H1 (cell line): ENCODE data around the gene LIPT2. TPM values are rescaled to one million over a fixed set of nuclear protein-coding genes. Genes with fewer than 3 reads are reported as not detected.

Experiments
- CTCF ChIA-PET: fragments of 300-600 bp; sonication (Branson Sonifier 250); formaldehyde crosslinking; loops from one replicate; lab custom pipeline; 2021; ENCODE audit not compliant: partially characterized antibody; lab: Charles Lee
- POLR2A ChIA-PET: fragments of 300-600 bp; sonication (Branson Sonifier 250); formaldehyde crosslinking; loops from one replicate; lab custom pipeline; 2021; ENCODE audit warnings: inconsistent platforms; ENCODE audit not compliant: partially characterized antibody; lab: Charles Lee
- DNase-seq, 2 experiments: peaks; one replicate each; pipeline versions ENCODE4 v3.0.0 to v3.0.0-alpha.2; 2010 to 2022; ENCODE audit warnings: low spot score in 2 of 2, low read depth in 1 of 2, mixed read lengths in 1 of 2
- FAIRE-seq: peaks from 2 replicates; lab custom pipeline; 2011; peaks lifted over from hg19 to GRCh38; lab: Jason Lieb, UNC
- H2AFZ ChIP-seq: 2 replicates; pipeline ENCODE4 v1.8.1; 2012; ENCODE audit warnings: low read length, inconsistent platforms
- H2AK5ac ChIP-seq: 2 replicates; pipeline ENCODE4 v1.6.1; 2013; ENCODE audit warnings: low read depth, low read length
- H2BK120ac ChIP-seq: replicated peaks from 2 replicates; pipeline ENCODE3; 2013; ENCODE audit warnings: low read depth, low read length, inconsistent platforms
- H2BK12ac ChIP-seq: 2 replicates; pipeline ENCODE4 v1.6.1; 2013; ENCODE audit warnings: low read depth, low read length
- H2BK15ac ChIP-seq: 2 replicates; pipeline ENCODE4 v1.6.1; 2013; ENCODE audit warnings: low read length
- H2BK20ac ChIP-seq: 2 replicates; pipeline ENCODE4 v1.6.1; 2013; ENCODE audit warnings: low read length
- H2BK5ac ChIP-seq: 2 replicates; pipeline ENCODE4 v1.6.1; 2013; ENCODE audit warnings: low read depth, low read length
- H3K14ac ChIP-seq: 2 replicates; pipeline ENCODE4 v1.6.1; 2013; ENCODE audit warnings: inconsistent platforms; ENCODE audit not compliant: insufficient read length
- H3K18ac ChIP-seq: 2 replicates; pipeline ENCODE4 v1.6.1; 2013; ENCODE audit warnings: low read length; ENCODE audit errors: extremely low read depth
- H3K23ac ChIP-seq: 2 replicates; pipeline ENCODE4 v1.6.1; 2013; ENCODE audit warnings: inconsistent platforms; ENCODE audit not compliant: insufficient read length
- H3K23me2 ChIP-seq: 2 replicates; pipeline ENCODE4 v1.6.1; 2013; ENCODE audit warnings: low read depth, low read length
- H3K27ac ChIP-seq: 2 replicates; pipeline ENCODE4 v1.6.1; 2011; ENCODE audit warnings: low read depth, low read length, inconsistent platforms
- H3K27me3 ChIP-seq, 4 experiments: replicated peaks in 1 of 4; 1 replicate in 1 of 4; 2 replicates in 3 of 4; pipeline versions ENCODE4 v1.6.1 to v1.8.1; 2011 to 2013; ENCODE audit warnings: low read length in 3 of 4, mild to moderate bottlenecking in 3 of 4, inconsistent platforms in 2 of 4, mixed read lengths in 2 of 4, moderate library complexity in 1 of 4; ENCODE audit not compliant: control insufficient read depth in 3 of 4, insufficient read depth in 3 of 4; ENCODE audit errors: extremely low read depth in 1 of 4
- H3K36me3 ChIP-seq, 4 experiments: 2 replicates each; pipeline versions ENCODE4 v1.6.1 to v1.8.1; 2011 to 2013; ENCODE audit warnings: mild to moderate bottlenecking in 4 of 4, low read length in 3 of 4, moderate library complexity in 2 of 4, control low read depth in 1 of 4, inconsistent platforms in 1 of 4; ENCODE audit not compliant: insufficient read depth in 4 of 4, control insufficient read depth in 2 of 4
- H3K4ac ChIP-seq: replicated peaks from 2 replicates; pipeline ENCODE3; 2013; ENCODE audit warnings: low read length, low read depth, mixed read lengths, inconsistent platforms; ENCODE audit not compliant: insufficient read length
- H3K4me1 ChIP-seq, 4 experiments: replicated peaks in 1 of 4; 1 replicate in 1 of 4; 2 replicates in 3 of 4; pipeline versions ENCODE4 v1.6.1 to v1.8.1; 2011 to 2013; ENCODE audit warnings: low read length in 3 of 4, inconsistent platforms in 2 of 4, mixed read lengths in 1 of 4; ENCODE audit not compliant: insufficient read depth in 4 of 4, control insufficient read depth in 3 of 4
- H3K4me2 ChIP-seq, 2 experiments: 2 replicates each; pipeline versions ENCODE4 v1.6.1 to v1.8.1; 2011 to 2013; ENCODE audit warnings: low read depth in 2 of 2, low read length in 2 of 2, control low read depth in 1 of 2, inconsistent platforms in 1 of 2, mild to moderate bottlenecking in 1 of 2; ENCODE audit not compliant: insufficient read depth in 1 of 2
- H3K4me3 ChIP-seq, 4 experiments: fragments of 200-600, 300-600 bp in 1 of 4; sonication (generic), shearing (Covaris generic), sonication (Bioruptor Twin) in 1 of 4; 2 replicates each; pipeline versions ENCODE4 v1.5.1 to v1.8.1; 2011 to 2016; ENCODE audit warnings: low read length in 4 of 4, low read depth in 3 of 4, control low read depth in 2 of 4, inconsistent platforms in 2 of 4, mild to moderate bottlenecking in 2 of 4, mixed read lengths in 1 of 4, moderate library complexity in 1 of 4; ENCODE audit not compliant: insufficient read depth in 2 of 4; ENCODE audit errors: extremely low read depth in 1 of 4
- H3K56ac ChIP-seq: replicated peaks from 2 replicates; pipeline ENCODE3; 2013; ENCODE audit warnings: low read depth, mild to moderate bottlenecking, mixed read lengths, low read length, inconsistent platforms; ENCODE audit not compliant: insufficient read length
- H3K79me1 ChIP-seq: 2 replicates; pipeline ENCODE4 v1.6.1; 2013; ENCODE audit warnings: low read depth, low read length, control low read depth
- H3K79me2 ChIP-seq, 2 experiments: 2 replicates each; pipeline versions ENCODE4 v1.6.1 to v1.8.1; 2012 to 2013; ENCODE audit warnings: low read length in 2 of 2, mild to moderate bottlenecking in 2 of 2, inconsistent platforms in 1 of 2; ENCODE audit not compliant: insufficient read depth in 2 of 2, control insufficient read depth in 1 of 2
- H3K9ac ChIP-seq, 4 experiments: replicated peaks in 1 of 4; 1 replicate in 1 of 4; 2 replicates in 3 of 4; pipeline versions ENCODE4 v1.6.1 to v1.8.1; 2011 to 2013; ENCODE audit warnings: low read depth in 3 of 4, low read length in 3 of 4, control low read depth in 2 of 4, mild to moderate bottlenecking in 2 of 4, moderate library complexity in 2 of 4, inconsistent platforms in 1 of 4; ENCODE audit errors: extremely low read depth in 1 of 4
- H3K9me3 ChIP-seq, 2 experiments: 2 replicates each; pipeline versions ENCODE4 v1.6.1 to v1.8.1; 2012 to 2013; ENCODE audit warnings: mild to moderate bottlenecking in 2 of 2, moderate library complexity in 2 of 2, control low read depth in 1 of 2, inconsistent platforms in 1 of 2, low read depth in 1 of 2, low read length in 1 of 2, mixed read lengths in 1 of 2; ENCODE audit not compliant: insufficient read depth in 2 of 2
- H4K20me1 ChIP-seq, 2 experiments: replicated peaks in 1 of 2; 2 replicates each; pipeline versions ENCODE3 to v1.8.1; 2011 to 2013; ENCODE audit warnings: inconsistent platforms in 2 of 2, low read length in 2 of 2, mild to moderate bottlenecking in 1 of 2; ENCODE audit not compliant: insufficient read depth in 2 of 2, control insufficient read depth in 1 of 2
- H4K5ac ChIP-seq: 2 replicates; pipeline ENCODE4 v1.6.1; 2013; ENCODE audit warnings: low read length, low read depth, mixed read lengths, inconsistent platforms; ENCODE audit not compliant: insufficient read length
- H4K8ac ChIP-seq: 2 replicates; pipeline ENCODE4 v1.8.0; 2013; ENCODE audit warnings: mild to moderate bottlenecking, moderate library complexity, low read length, inconsistent platforms; ENCODE audit not compliant: insufficient read depth; ENCODE audit errors: extremely low read depth
- H4K91ac ChIP-seq: replicated peaks from 2 replicates; pipeline ENCODE3; 2013; ENCODE audit warnings: low read length, mixed read lengths, inconsistent platforms; ENCODE audit not compliant: insufficient read length
- ATF2 ChIP-seq: IDR thresholded peaks from 2 replicates; pipeline ENCODE4 v1.6.1; 2012; ENCODE audit warnings: low read length, inconsistent platforms
- CREB1 ChIP-seq: IDR thresholded peaks from 2 replicates; pipeline ENCODE4 v1.6.1; 2012; ENCODE audit warnings: inconsistent platforms
- CTBP2 ChIP-seq: IDR thresholded peaks from 2 replicates; pipeline ENCODE4 v1.7.0; 2011; ENCODE audit warnings: borderline replicate concordance, mild to moderate bottlenecking, moderate library complexity, mixed read lengths, low read length; ENCODE audit not compliant: insufficient read depth, insufficient read length
- EZH2 ChIP-seq: fragments of 200-600 bp; sonication (generic); IDR thresholded peaks from 2 replicates; pipeline ENCODE4 v1.7.1; 2012; ENCODE audit warnings: low read depth, mild to moderate bottlenecking, moderate library complexity, low read length, inconsistent platforms; ENCODE audit not compliant: severe bottlenecking
- GTF2F1 ChIP-seq: IDR thresholded peaks from 2 replicates; pipeline ENCODE4 v1.6.1; 2012; ENCODE audit warnings: low read depth, low read length, improper control_type of control experiment, borderline replicate concordance
- KDM1A ChIP-seq: fragments of 200-600, 300-600 bp; sonication (generic); IDR thresholded peaks from 2 replicates; pipeline ENCODE4 v1.7.1; 2016; ENCODE audit warnings: mild to moderate bottlenecking, low read length, borderline replicate concordance
- MAFK ChIP-seq: IDR thresholded peaks from 2 replicates; pipeline ENCODE4 v1.6.1; 2012; ENCODE audit warnings: low read depth, mild to moderate bottlenecking, improper control_type of control experiment, low read length
- RFX5 ChIP-seq: IDR thresholded peaks from 2 replicates; pipeline ENCODE4 v1.6.1; 2011; ENCODE audit warnings: low read depth, low read length, improper control_type of control experiment, borderline replicate concordance
- RXRA ChIP-seq: IDR thresholded peaks from 2 replicates; pipeline ENCODE4 v1.6.1; 2011; ENCODE audit warnings: low read depth, mild to moderate bottlenecking, low read length, moderate library complexity; ENCODE audit not compliant: insufficient read depth
- SIN3A ChIP-seq, 2 experiments: IDR thresholded peaks in 1 of 2; conservative IDR thresholded peaks in 1 of 2; 2 replicates each; pipeline ENCODE4 v1.6.1; 2011 to 2012; ENCODE audit warnings: low read length in 2 of 2, improper control_type of control experiment in 1 of 2, low read depth in 1 of 2, mild to moderate bottlenecking in 1 of 2
- SRF ChIP-seq: IDR thresholded peaks from 2 replicates; pipeline ENCODE4 v1.6.1; 2011; ENCODE audit warnings: mild to moderate bottlenecking, low read depth, low read length, moderate library complexity
- WGBS, 2 experiments: shearing (Covaris generic) in 1 of 2; methylation state at CpG; one replicate each; pipeline versions ENCODE4 v1.1.6 to v1.1.7; 2013 to 2015; ENCODE audit warnings: low lambda C conversion rate in 2 of 2, mixed read lengths in 2 of 2, inconsistent platforms in 1 of 2, low coverage in 1 of 2, missing lambda C conversion rate in 1 of 2; ENCODE audit not compliant: insufficient replicate concordance in 2 of 2, insufficient coverage in 1 of 2, insufficient read length in 1 of 2; ENCODE audit errors: extremely low coverage in 1 of 2, missing lambda C conversion rate in 1 of 2; 5-methylcytosine and 5-hydroxymethylcytosine counted together
- polyA plus RNA-seq, 7 experiments: library from polyadenylated mRNA; depleted of rRNA in 3 of 7; stranded (reverse) in 5 of 7; unstranded in 2 of 7; fragments of >200 nt in 5 of 7; fragments of 200-250 nt in 2 of 7; gene quantifications; 1 replicate in 5 of 7; 2 replicates in 1 of 7; 4 replicates in 1 of 7; pipeline versions ENCODE4 v1.2.1 to v1.2.3, GENCODE V29; 2011 to 2013; ENCODE audit warnings: missing spikeins in 2 of 7, mixed read lengths in 2 of 7
- total RNA-seq: library from RNA; stranded (reverse); fragmentation: NEBNext Ultra II Directional; extraction: Animal tissue kit (Norgen Biotek cat#: 25700); gene quantifications from 2 replicates; pipeline ENCODE4 v1.2.1, GENCODE V29; 2021

The LIPT2 gene
- total and polyA plus RNA-seq, 2 of the 8 experiments (the other 6 are each of a cell fraction or from before 2014, with no cell fraction given) = 6.4 to 16.7 TPM

- peaks cover 2% of the 10 kb centered on the region; the same call in 1 of the 2 replicates for H3K23me2 ChIP-seq
- no peak overlapping the region for H2BK20ac ChIP-seq
- no peak overlapping the region for H2BK120ac ChIP-seq
- no peak overlapping the region for H2BK15ac ChIP-seq
- no peak overlapping the region for H2AK5ac ChIP-seq
- H3K4ac ChIP-seq = no peak overlapping the region
- H3K27me3 ChIP-seq = no peaks in the 10 kb centered on the region
- no peak overlapping the region for H3K23ac ChIP-seq
- no peak overlapping the region for H2BK12ac ChIP-seq
- no peaks in the 10 kb centered on the region for H3K79me1 ChIP-seq
- no peak overlapping the region for H3K18ac ChIP-seq
- ChIA-PET CTCF (interaction anchor here (0.6 to 1.0 kb wide), 2 partner anchors 19 to 646 kb away, joined by 3 to 4 read pairs; no protein-coding TSS in a partner anchor), POLR2A (interaction anchor here (2.9 kb wide), 1 partner anchor 26 kb away, joined by 9 read pairs; the partner anchor contains the start of gene LIPT2)
- H3K4me2 ChIP-seq = no peak overlapping the region
- H3K9ac ChIP-seq = no peak overlapping the region
- no peaks in the 10 kb centered on the region for H3K4me1 ChIP-seq
- H4K20me1 ChIP-seq = no peaks in the 10 kb centered on the region
- FAIRE-seq = no peak
- H3K4me3 ChIP-seq = no peak overlapping the region
- H3K79me2 ChIP-seq = no peaks in the 10 kb centered on the region
- no peak overlapping the region for H4K8ac ChIP-seq
- no peak overlapping the region for H3K56ac ChIP-seq
- no peak overlapping the region for H3K14ac ChIP-seq
- no peak overlapping the region for H4K5ac ChIP-seq
- no peak overlapping the region for H4K91ac ChIP-seq
- 91% methylated on average over 3 of the region's 3 CpGs; no CpG with 5 or more reads in 1 of the 2 experiments for WGBS, 2 experiments
- no peak overlapping the region for H2BK5ac ChIP-seq
- H3K27ac ChIP-seq = no peak overlapping the region
- DNase-seq = no peak
- H3K9me3 ChIP-seq = no peaks in the 10 kb centered on the region
- H2AFZ ChIP-seq = 0 out of 2 replicates have a peak overlapping the region, but pooled peaks have one; percentile 66
- H3K36me3 ChIP-seq = no peaks in the 10 kb centered on the region
- TF ChIP-seq SRF = no peak
- no peak for TF ChIP-seq RFX5
- no peak for TF ChIP-seq RXRA
- TF ChIP-seq CREB1 = no peak
- no peak for TF ChIP-seq GTF2F1
- TF ChIP-seq EZH2 = no peak
- no peak for TF ChIP-seq ATF2
- TF ChIP-seq SIN3A (conservative IDR thresholded peaks at IDR 0.05 in 1 of 2, IDR thresholded peaks at IDR 0.05 in 1 of 2; ENCODE audit: low read depth in 1 of 2, low read length in 2 of 2) = no peak
- no peak for TF ChIP-seq CTBP2
- no peak for TF ChIP-seq MAFK
- no peak for TF ChIP-seq KDM1A
Observed at GRCh38 chr11:74519710-74520109, 26.2 kb upstream of the LIPT2 start.
